Measurements from ENCODE around the gene MED15. TPM values are rescaled to one million over a fixed set of nuclear protein-coding genes. Genes with fewer than 3 reads are reported as not detected.

MED15 gene
- polyA plus RNA-seq, 1 experiment, result 42.7 TPM

- Histone ChIP-seq H3K27me3 (ENCODE audit: control insufficient read depth, insufficient read depth, low read length) (no peaks in the 10 kb centered on the region), H3K4me3 (ENCODE audit: low read depth, low read length) (no peak overlapping the region), H3K36me3 (ENCODE audit: control insufficient read depth, insufficient read depth, low read length) (peaks cover 10% of the 10 kb centered on the region)
- no peak for DNase-seq (ENCODE audit: low read depth)
- ChIA-PET CTCF (interaction anchor here (1.3 to 3.0 kb wide), 2 partner anchors 39 to 46 kb away, joined by 3 to 16 read pairs; no protein-coding TSS in a partner anchor), POLR2A (no interaction called here)
- no peak for TF ChIP-seq CTCF (IDR thresholded peaks at IDR 0.05; ENCODE audit: insufficient read depth, low read depth, low read length)
Measured at GRCh38 chr22:20525048-20525447, 17.6 kb downstream of the MED15 start.

GRCh38 chr22:20526305-20526627, 18.9 kb downstream of the MED15 start:
- CTCF ChIA-PET, result interaction anchor here (1.3 to 8.7 kb wide), 3 partner anchors 25 to 45 kb away, joined by 3 to 82 read pairs (median 5); no protein-coding TSS in a partner anchor
- TF ChIP-seq CTCF (IDR thresholded peaks at IDR 0.05; ENCODE audit: insufficient read depth, low read depth, low read length), result no peak
- H3K4me3 ChIP-seq (ENCODE audit: low read depth, low read length), result no peak overlapping the region
- no peak for DNase-seq (ENCODE audit: low read depth)
- peaks cover 8% of the 10 kb centered on the region for H3K36me3 ChIP-seq (ENCODE audit: control insufficient read depth, insufficient read depth, low read length)
- POLR2A ChIA-PET, result no interaction called here
- no peaks in the 10 kb centered on the region for H3K27me3 ChIP-seq (ENCODE audit: control insufficient read depth, insufficient read depth, low read length)

- no peak overlapping the region for H3K4me3 ChIP-seq (ENCODE audit: low read depth, low read length)
- no peak for DNase-seq (ENCODE audit: low read depth)
- ChIA-PET POLR2A (no interaction called here), CTCF (interaction anchor here (0.7 to 8.7 kb wide), 5 partner anchors 12 to 57 kb away, joined by 3 to 82 read pairs (median 3); no protein-coding TSS in a partner anchor)
- 0 out of 2 replicates have a peak, but pooled peaks have one; percentile 14 for TF ChIP-seq CTCF (IDR thresholded peaks at IDR 0.05; ENCODE audit: insufficient read depth, low read depth, low read length)
- peaks cover 8% of the 10 kb centered on the region for H3K36me3 ChIP-seq (ENCODE audit: control insufficient read depth, insufficient read depth, low read length)
- no peaks in the 10 kb centered on the region for H3K27me3 ChIP-seq (ENCODE audit: control insufficient read depth, insufficient read depth, low read length)
Measured at GRCh38 chr22:20526628-20527355, 19.4 kb downstream of the MED15 start.

- TF ChIP-seq CTCF (IDR thresholded peaks at IDR 0.05; ENCODE audit: insufficient read depth, low read depth, low read length), result no peak
- peaks cover 9% of the 10 kb centered on the region for H3K36me3 ChIP-seq (ENCODE audit: control insufficient read depth, insufficient read depth, low read length)
- H3K27me3 ChIP-seq (ENCODE audit: control insufficient read depth, insufficient read depth, low read length), result no peaks in the 10 kb centered on the region
- DNase-seq (ENCODE audit: low read depth), result no peak
- ChIA-PET POLR2A (no interaction called here), CTCF (interaction anchor here (0.9 to 8.7 kb wide), 2 partner anchors 23 to 38 kb away, joined by 3 to 82 read pairs; no protein-coding TSS in a partner anchor)
- no peak overlapping the region for H3K4me3 ChIP-seq (ENCODE audit: low read depth, low read length)
Measured at GRCh38 chr22:20528405-20528978, 21.1 kb downstream of the MED15 start.

- TF ChIP-seq CTCF (IDR thresholded peaks at IDR 0.05; ENCODE audit: insufficient read depth, low read depth, low read length), result no peak
- no peaks in the 10 kb centered on the region for H3K27me3 ChIP-seq (ENCODE audit: control insufficient read depth, insufficient read depth, low read length)
- no peak for DNase-seq (ENCODE audit: low read depth)
- H3K36me3 ChIP-seq (ENCODE audit: control insufficient read depth, insufficient read depth, low read length), result peaks cover 11% of the 10 kb centered on the region
- CTCF ChIA-PET, result interaction anchor here (0.9 to 8.7 kb wide), 3 partner anchors 22 to 42 kb away, joined by 3 to 82 read pairs (median 8); partner anchors contain the start of gene MED15
- POLR2A ChIA-PET, result interaction anchor here (1.0 kb wide), 1 partner anchor 23 kb away, joined by 3 read pairs; the partner anchor contains the start of gene MED15
- H3K4me3 ChIP-seq (ENCODE audit: low read depth, low read length), result no peak overlapping the region
Measured at GRCh38 chr22:20530368-20531153, 23.2 kb downstream of the MED15 start.
